Renal cortex interstitium (tissue), 11 donors: ENCODE measurements around the gene BMP8A. TPM values are rescaled to one million over a fixed set of nuclear protein-coding genes. Genes with fewer than 3 reads are reported as not detected.
"Not testable (repeated sequence)": the region's sequence is repeated elsewhere in the genome, so short reads cannot be mapped to it uniquely, and the experiment has no call there.

Experiments used
- DNase-seq, 11 donors: peaks; one replicate each; pipeline ENCODE4 v3.0.0-alpha.2; 2013; ENCODE audit warnings: low read depth in 9 of 11, low spot score in 4 of 11; ENCODE audit errors: extremely low read depth in 1 of 11
- polyA plus RNA-seq, 3 donors: library from polyadenylated mRNA; unstranded; fragments of 120-200 nt; gene quantifications; one replicate each; pipeline ENCODE4 v1.2.1, GENCODE V29; 2013; ENCODE audit not compliant: insufficient read length in 3 of 3

Gene BMP8A
- polyA plus RNA-seq, 3 donors, result 0.43 to 1.3 (median 0.61) TPM

DNA sequence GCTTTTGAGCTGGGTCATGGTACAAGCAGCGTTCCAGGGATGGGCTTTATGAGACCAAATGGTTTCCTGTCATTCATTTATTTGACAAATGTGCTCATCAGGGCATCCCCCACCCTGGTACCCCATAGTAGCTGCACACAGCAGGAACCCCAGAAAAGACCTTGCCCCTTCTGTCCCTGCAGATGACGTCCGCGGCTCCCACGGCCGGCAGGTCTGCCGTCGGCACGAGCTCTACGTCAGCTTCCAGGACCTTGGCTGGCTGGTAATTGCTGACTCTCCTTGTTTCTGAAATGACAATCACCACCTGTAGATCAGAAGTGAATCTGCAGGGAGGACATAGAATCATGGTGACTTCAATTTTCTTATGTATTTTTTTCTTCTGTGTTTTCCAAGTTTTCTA is 30.8 kb downstream of the BMP8A start:
- not testable (repeated sequence) for DNase-seq

DNA sequence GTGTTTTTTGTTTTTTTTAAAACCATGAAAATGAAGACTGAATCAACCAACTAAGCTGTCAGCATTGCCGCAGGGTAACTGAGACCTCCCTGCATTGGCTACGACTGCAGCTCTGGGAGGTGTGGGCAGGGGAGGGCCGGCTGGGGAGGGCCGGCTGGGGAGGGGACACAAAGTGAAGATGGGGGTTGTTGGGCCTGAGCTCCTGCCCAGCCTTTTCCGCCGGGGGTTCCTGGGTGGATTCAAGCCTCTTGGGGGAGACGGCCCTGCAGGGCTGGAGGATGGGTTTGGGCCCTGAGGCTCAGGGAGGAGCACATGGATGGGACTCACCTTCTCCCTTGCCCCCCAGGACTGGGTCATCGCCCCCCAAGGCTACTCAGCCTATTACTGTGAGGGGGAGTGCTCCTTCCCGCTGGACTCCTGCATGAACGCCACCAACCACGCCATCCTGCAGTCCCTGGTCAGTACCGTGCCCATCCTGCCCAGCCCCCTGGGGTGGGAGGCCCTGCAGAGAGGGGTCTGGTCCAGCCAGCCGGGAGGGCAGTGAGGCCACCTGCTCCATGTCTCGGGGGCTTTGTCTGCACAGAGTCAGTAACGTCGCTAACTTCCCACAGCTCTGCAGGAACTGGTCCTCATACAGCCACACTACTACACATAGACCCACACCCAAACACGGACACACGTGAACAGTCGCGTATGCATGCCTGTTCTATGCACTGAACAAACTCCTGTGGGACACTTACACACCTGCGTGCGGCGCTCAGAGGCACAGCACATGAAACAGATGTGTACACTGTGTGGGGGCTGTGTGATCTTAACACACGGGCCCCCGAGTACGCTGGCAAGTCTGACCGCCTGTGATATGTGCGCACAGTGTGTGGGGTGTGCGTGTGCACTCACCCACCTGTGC is 31.5 kb downstream of the BMP8A start:
- DNase-seq, result no peak

DNA sequence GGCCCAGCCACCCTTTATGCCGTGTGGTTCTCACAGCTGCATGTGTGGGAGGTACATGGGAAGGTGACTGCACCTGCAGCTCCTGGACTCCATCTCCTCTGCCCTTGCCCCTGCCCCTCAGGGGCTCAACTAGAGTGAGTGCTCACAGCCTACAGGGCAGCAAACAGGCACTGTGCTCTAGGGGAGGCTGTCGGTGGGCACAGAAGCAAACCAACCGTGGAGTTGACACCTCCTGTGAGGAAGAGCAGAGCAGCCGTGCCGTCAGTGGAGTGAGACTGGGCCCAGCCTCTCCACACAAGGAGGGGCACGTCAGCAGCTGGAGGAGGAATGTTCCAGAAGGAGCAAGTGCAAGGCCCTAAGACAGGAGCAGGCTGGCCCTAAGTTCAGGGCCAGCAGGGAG is 32.7 kb downstream of the BMP8A start:
- no peak for DNase-seq

DNA sequence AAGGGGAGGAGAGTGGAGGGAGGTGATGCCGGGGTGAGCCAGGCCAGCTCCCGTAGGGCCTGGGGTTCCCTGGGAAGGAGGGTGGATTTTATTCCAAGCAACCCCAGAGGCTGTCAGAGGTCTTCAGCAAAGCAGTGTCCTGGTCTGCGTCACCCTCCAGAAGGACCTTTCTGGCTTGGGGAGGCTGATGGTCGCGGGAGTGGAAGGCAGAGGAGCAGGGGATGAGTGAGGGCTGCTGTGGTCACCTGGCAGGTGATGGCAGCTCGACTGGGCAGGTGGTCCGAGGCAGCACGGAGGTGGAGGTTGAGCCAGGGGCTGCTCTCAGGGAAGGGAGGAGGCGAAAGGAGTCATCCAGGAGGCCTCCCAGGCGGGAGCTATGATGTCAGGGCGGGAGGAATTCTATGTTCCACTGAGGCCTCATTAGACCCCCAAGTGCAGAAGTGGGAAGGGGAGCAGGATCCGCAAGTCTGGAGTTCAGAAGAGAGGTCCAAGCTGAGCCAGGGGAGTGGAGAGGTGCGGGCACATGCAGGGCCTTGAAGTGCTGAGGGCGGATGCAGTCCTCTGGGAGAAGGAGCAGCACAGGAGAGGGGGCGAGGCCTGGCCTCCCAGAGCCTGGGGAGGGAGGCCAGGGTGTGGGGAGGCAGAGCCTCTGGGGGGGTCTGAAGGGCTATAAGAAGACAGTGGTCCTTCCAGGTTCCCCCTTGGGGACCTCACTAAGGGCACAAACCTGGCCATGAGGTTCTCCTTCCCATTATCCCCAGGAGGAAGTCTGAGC is 33.3 kb downstream of the BMP8A start:
- DNase-seq, result no peak

DNA sequence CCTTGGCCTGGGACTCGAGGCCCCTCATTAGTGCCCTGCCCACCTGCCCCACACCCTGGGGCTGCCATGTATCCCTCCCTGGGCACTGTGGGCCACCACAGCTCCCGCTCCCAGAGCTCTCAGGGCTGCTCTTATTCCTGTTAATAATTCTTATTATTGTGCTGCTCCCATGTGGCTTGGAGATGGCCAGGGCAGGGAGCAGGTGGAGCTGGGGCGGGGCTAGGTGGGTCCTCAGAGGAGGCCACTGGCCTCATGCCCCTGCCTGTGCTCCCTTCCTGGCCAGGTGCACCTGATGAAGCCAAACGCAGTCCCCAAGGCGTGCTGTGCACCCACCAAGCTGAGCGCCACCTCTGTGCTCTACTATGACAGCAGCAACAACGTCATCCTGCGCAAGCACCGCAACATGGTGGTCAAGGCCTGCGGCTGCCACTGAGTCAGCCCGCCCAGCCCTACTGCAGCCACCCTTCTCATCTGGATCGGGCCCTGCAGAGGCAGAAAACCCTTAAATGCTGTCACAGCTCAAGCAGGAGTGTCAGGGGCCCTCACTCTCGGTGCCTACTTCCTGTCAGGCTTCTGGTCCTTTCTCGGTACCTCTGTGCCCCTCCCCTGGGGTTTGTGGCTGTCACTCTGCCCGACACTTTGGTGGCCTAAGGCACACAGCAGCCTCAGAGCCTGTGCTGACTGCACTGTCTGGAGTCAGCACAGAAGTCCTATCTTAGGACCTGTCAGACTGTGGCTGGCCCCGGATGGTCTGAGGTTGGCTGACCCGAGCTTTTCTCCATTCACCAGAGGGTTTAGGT is 34.1 kb downstream of the BMP8A start:
- no peak for DNase-seq

DNA sequence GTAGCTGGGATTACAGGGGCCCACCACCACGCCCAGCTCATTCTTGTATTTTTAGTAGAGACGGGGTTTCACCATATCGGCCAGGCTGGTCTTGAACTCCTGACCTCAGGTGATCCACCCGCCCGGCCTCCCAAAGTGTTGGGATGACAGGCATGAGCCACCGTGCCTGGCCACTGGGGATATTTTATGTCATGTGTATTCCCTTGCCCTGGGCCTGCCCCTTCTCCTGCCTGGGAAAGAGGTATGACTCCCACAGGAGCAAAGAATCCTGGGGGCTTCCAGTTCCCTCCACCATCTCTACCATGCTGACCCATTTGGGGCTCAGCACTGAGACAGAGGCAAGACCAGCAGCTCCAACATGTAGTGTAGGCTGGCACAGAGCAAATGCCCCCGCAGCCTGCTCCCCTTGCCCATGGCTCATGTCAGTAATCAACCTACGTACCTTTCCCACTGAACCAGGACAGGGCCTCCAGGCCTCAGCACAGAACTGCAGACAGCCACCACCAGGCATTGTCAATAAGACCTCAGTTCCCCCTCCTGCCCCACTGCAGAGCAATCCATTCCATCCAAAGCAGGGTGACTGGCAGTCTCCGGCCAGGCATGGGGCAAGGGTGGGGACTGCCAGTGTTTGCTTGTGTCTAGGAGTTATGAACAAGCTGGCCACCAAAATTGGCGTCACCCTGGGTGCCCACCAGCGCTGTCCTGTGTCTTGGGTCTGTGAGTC is 35.2 kb downstream of the BMP8A start:
- no peak for DNase-seq

DNA sequence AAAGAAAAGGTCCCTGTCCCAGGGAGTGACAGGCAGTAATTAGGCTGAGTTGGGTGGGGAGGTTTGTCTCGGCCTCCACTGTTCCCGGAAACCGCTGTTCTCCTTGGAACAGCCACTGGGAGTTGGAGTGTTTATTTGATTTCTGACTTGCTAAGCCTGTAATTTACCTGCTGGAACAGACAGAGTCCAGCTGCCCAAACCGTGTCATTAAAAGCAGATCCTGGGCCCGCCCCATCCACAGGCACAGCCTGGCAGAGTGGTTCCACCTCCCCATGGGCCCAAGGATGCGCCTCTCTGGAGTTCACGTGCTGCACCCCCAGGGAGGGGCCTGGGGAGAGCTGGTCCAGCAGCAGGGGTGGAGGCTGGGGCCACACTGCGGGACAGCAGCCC is 35.7 kb downstream of the BMP8A start:
- not testable (repeated sequence) for DNase-seq

DNA sequence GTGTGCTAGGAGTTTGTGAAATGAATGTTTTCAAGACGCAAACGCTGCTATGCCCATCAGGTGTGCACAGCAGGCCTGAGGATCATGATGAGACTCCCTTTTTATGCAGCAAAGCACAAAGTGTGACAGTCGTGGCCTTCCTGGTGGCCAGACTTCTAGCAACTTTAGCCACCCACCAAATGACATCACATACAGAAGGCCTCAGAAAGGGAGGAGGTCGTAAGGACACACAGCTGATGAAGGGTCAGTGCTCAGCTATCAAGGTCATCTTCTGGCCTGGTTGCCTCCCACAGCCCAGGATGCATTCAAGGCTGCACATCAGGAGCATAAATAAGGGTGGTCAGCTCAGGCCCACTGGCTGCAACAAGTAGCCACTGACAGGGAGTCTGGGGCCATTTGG is 36.6 kb downstream of the BMP8A start:
- no peak for DNase-seq

DNA sequence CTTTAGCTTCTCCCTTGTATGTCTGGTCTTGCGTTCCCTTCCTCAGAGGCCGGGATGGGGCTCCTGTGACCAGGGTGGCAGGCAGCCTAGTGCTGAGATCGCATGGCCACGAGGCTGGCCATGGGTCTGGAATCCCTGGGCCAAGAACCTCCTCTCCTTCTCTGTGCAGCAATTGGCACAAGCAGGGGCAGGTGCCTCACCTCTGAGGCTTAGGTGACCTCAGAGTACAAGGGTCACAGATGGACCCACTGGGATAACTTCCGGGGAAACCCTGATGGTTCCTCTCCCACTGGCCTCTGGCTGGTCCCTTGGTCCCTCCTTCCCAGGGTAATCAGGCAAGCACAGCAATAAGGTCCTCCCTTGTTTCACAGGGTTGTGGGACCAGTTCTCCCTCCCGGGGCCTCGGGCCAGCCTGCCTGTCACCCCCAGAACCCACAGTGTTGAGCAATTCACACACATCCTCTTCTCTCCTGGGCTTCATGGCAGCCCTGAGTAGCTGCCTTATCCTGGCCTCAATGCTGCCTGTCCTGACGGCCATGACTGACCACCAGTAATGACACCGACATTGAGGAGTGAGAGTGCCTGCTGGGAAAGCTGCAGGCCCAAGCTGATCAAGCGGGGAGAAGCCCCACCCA is 38.6 kb downstream of the BMP8A start:
- no peak for DNase-seq

DNA sequence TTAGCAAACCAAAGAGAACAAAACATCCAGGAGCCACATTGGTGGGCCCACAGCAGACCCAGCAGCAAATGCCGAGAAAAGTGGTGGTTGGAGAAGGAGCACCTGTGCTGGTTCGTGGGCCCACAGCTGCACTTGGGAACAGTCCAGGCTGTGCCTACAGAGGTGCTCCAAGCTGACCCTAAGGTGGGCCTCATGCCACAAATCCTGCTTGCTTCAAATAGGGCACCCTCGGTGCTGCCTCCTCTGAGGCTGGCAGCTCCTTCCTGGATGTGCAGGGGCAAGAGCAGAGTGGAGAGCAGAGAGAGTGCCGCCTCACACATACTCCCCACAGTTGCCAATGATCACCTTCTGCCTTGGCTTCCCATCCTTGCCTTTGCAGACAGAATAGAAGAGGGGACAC is 40.1 kb downstream of the BMP8A start:
- DNase-seq, result no peak

DNA sequence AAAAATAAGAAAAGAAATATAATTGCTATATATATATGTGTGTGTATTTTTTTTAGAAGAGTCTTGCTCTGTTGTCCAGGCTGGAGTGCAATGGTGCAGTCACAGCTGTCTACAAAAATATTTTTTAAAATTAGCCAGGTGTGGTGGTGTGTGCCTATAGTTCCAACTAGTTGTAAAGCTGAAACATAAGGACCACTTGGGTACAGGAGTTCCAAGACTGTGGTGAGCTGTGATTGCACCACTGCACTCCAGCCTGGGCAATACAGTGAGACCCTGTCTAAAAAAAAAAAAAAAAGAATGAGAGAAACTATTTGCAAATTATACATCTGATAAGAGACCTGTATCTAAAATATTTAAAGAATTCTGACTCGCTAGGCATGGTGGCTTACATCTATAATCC is 42.0 kb downstream of the BMP8A start:
- no peak for DNase-seq

DNA sequence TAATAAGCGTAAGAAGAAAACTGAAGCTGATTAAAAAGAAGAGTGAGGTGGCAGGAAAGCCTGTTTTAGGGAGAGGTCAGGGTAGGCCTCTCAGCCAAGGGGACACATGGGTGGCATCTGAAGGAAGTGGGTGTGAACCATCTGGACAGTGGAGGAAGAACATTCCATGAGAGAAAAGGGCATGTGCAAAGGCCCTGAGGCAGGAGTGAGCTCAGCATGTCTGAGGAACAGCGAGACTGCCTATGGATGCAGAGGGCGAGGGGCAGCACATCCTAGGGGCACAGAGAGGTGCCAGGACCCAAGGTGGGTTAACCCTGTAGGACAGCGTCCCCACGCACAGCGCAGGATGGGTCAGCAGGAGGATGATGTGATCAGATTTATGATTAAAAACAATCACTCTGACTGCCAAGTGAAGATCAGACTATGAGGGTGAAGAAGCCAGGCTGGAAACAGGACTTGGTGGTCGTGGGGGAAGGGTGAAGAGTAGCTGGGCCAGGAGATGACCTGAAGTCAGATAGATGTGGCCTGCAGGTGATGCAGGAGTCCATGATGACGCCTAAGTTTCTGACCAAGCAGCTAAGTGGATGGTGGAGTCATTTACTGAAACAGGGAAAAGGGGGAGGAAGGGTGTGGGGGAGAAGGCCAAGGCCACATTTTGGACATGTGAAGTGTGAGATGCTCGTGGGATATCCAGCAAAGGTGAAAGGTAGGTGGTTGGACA is 47.3 kb downstream of the BMP8A start:
- DNase-seq, result no peak

DNA sequence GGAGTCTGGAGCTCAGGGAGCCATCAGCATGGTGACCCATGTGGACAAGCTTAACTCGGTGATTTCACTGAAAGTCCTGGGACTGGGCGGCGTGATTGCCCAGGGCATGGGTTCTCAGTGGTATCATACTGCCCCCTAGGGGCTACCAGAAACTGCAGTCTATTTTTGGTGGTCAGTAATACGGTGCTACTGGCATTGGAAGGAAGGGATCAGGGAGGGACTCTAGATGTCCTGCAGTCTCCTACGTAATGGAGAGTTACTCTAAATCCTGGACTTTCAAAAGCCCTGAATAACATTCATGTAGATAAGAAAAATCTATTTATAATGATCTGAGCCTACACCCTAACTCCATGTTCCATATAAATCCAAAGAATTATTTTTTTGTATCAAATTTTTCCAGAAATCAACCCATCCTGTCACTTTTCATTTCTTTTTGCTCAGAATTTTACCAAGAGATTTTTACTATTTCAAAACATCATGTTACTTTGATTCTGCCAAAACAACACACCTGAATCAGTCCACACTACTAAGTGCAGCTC is 47.9 kb downstream of the BMP8A start:
- peak in 10 of 11 donors; percentile 40 to 69 (median 52) for DNase-seq

DNA sequence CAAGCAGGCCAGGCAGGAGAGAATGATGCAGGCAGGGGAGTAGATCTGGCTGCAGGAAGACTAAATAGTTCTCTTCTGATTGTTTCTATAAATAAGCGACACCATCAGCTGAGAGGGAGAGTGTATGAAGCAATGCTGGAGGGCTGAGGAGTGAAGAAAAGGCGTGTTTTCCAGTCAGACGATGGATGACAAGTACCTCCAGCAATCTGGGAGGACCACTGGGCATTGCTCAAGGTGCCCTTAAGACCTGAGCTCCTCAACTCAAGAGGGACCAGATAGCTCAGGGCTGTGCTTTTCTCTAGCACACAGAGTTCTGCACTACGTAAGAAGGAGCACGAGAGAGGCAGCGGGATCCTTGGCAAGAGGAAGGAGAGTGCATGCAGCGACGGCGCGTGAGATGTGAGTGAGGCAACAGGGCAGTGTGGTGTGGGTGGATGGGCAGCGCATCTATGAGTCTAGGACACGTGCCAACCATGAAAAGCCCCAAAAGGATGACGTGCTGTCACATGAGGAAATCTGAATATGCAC is 49.1 kb downstream of the BMP8A start:
- DNase-seq, result no peak

DNA sequence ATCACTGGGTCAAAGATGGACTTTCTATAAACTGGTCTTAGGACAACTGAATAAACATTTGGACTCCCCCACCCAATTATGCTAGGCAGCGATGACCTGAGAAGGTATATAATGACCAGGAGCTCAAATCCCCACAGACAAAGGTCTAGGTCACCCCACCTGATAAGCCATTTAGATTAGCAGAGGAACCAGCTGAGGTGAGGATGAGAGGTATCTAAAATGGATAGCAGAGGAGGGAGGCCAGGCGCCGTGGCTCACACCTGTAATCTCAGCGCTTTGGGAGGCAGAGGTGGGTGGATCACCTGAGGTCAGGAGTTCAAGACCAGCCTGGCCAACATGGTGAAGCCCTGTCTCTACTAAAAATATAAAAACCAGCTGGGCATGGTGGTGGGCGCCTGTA is 51.5 kb downstream of the BMP8A start:
- DNase-seq, result no peak

DNA sequence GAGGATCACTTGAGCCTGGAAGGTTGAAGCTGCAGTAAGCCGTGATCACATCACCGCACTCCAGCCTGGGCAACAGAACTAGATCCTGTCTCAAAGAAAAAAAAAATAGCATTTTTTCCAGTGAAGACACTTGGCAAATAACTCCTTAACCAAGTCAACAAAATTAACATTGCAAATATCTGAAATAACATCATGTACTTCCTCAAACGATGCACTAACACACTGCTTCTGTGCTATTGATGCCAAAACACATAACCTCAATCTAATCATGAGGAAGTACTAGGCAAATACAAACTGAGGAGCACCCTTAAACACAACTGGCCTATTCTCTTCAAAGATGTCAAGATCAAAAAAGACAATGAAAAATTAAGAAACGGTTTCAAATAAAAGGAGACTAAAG is 52.9 kb downstream of the BMP8A start:
- DNase-seq, result no peak

DNA sequence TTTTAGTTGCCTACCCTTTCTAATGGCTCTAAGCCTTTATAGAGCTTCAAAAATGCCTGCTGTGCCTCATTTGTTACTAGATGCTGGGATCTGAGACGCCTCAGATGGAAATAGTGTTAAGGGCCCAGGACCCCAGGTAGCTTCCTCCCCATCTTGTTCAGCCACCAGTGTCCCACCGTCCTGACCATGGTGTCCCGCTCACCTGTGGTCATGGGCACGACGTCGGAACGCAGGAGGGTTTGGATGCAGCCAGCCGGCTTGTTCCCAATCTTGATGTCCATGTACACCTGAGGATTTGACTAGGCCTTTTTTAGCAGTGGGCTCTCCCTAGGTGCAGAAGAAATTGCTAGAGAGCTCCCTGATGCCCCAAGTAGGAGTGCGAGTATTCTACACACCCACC is 54.1 kb downstream of the BMP8A start:
- no peak for DNase-seq
